OCI-LY1 (cell line): ENCODE data around the gene RXFP2.

ENCODE experiments used
- CTCF ChIP-seq: fragments of 200-600 bp; sonication (generic), shearing (Covaris generic); IDR thresholded peaks from 2 replicates; pipeline ENCODE4 v1.5.1; 2017; ENCODE audit warnings: mild to moderate bottlenecking, antibody characterized with exemption, low read length, moderate library complexity, mixed read lengths
- EZH2 ChIP-seq: fragments of 200-600 bp; sonication (generic), shearing (Covaris generic); IDR thresholded peaks from 2 replicates; pipeline ENCODE4 v1.8.0; 2017; ENCODE audit warnings: borderline replicate concordance, mixed run types, mild to moderate bottlenecking, antibody characterized with exemption, low read length, moderate library complexity, mixed read lengths

GRCh38 chr13:31827707-31828106 lies 88.4 kb downstream of the RXFP2 start:
- no peak for TF ChIP-seq CTCF
- TF ChIP-seq EZH2 = no peak
